ENCODE data around the gene IL13RA2. TPM values are rescaled to one million over a fixed set of nuclear protein-coding genes. Genes with fewer than 3 reads are reported as not detected.

The IL13RA2 gene
- total RNA-seq, 4 donors from 2014 or later = 0.33 to 0.52 (median 0.39) TPM; not detected in 1

DNA sequence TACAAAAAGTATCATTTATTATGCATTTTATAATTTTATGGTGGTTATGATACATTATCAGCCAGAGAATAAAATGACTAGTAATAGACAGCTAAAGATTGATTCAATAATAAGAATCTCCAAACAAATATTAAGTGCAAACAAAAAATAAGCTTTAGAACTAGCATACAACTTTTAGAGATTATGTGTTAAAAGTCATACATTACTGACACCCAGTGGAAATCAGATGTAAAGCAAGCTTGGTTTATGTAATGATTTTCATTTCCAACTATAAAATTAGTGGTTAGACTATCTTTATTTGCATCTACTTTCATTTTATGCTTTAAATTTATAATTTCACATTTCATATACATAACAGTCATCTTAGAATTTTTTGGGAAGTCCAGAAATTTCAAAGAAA is 57.7 kb downstream of the IL13RA2 start:
- H3K36me3 ChIP-seq = no peaks in the 10 kb centered on the region
- intact Hi-C loops (cut with DNase I) = loop anchor here (5.0 kb wide), 3 partner anchors 188 to 347 kb away; no protein-coding TSS in a partner anchor
- TF ChIP-seq EP300 (IDR thresholded peaks at IDR 0.05) (no peak), POLR2AphosphoS5 (IDR thresholded peaks at IDR 0.05) (no peak)
- TF ChIP-seq, protein P1, sequence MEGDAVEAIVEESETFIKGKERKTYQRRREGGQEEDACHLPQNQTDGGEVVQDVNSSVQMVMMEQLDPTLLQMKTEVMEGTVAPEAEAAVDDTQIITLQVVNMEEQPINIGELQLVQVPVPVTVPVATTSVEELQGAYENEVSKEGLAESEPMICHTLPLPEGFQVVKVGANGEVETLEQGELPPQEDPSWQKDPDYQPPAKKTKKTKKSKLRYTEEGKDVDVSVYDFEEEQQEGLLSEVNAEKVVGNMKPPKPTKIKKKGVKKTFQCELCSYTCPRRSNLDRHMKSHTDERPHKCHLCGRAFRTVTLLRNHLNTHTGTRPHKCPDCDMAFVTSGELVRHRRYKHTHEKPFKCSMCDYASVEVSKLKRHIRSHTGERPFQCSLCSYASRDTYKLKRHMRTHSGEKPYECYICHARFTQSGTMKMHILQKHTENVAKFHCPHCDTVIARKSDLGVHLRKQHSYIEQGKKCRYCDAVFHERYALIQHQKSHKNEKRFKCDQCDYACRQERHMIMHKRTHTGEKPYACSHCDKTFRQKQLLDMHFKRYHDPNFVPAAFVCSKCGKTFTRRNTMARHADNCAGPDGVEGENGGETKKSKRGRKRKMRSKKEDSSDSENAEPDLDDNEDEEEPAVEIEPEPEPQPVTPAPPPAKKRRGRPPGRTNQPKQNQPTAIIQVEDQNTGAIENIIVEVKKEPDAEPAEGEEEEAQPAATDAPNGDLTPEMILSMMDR (IDR thresholded peaks at IDR 0.05) = peak; percentile 39 to 49 (median 41)
- DNase-seq (ENCODE audit: extremely low spot score) = no peak
- no peaks in the 10 kb centered on the region for H3K4me1 ChIP-seq
- H3K27ac ChIP-seq (replicated peaks in 1 of 4) = no peak overlapping the region
- H3K4me3 ChIP-seq = no peak overlapping the region
- H3K27me3 ChIP-seq = no peaks in the 10 kb centered on the region
- no peaks in the 10 kb centered on the region for H3K9me3 ChIP-seq

Small RNA genes lying within 50 kb of the gene (small RNA-seq; reads per million reads assigned to genes)
- gene RNU6-648P = 0 reads per million in 3 donors

Other genes with a start within 250 kb of the IL13RA2 start
- not detected for gene RBMXL3, start 171.8 kb upstream of the IL13RA2 start, total RNA-seq
- gene LRCH2, start 216.5 kb upstream of the IL13RA2 start, total RNA-seq = 10 to 100 TPM in 2 of 4 donors, 1 to 10 TPM in 2; 9.8 to 15.9 (median 10.7) TPM